Bronchial epithelial cell (primary cell): ENCODE data around the gene TEX22. TPM values are rescaled to one million over a fixed set of nuclear protein-coding genes. Genes with fewer than 3 reads are reported as not detected.

ENCODE experiments used
- DNase-seq: peaks from one replicate; pipeline ENCODE4 v3.0.0-alpha.2; 2010; ENCODE audit warnings: low read depth
- FAIRE-seq: peaks from 2 replicates; lab custom pipeline; 2011; peaks lifted over from hg19 to GRCh38; lab: Jason Lieb, UNC
- H3K27me3 ChIP-seq: 2 replicates; pipeline ENCODE4 v1.5.1; 2011; ENCODE audit warnings: low read length; ENCODE audit not compliant: control insufficient read depth, insufficient read depth
- H3K36me3 ChIP-seq: 2 replicates; pipeline ENCODE4 v1.5.1; 2011; ENCODE audit warnings: low read length; ENCODE audit not compliant: control insufficient read depth, insufficient read depth
- H3K4me3 ChIP-seq: 2 replicates; pipeline ENCODE4 v1.5.1; 2011; ENCODE audit warnings: mild to moderate bottlenecking, low read depth, low read length, control low read depth
- total RNA-seq: library from RNA; depleted of rRNA; stranded (reverse); fragments of >200 nt; gene quantifications from 2 replicates; pipeline ENCODE4 v1.2.1, GENCODE V29; 2014
- TF ChIP-seq, protein P1 (sequence below): IDR thresholded peaks from 2 replicates; pipeline ENCODE4 v1.5.1; 2011; ENCODE audit warnings: mild to moderate bottlenecking, moderate library complexity, low read length, control low read depth, inconsistent platforms; ENCODE audit not compliant: insufficient read depth, severe bottlenecking

Gene TEX22
- total RNA-seq, 1 donor from 2014 or later, result 1.8 TPM

DNA sequence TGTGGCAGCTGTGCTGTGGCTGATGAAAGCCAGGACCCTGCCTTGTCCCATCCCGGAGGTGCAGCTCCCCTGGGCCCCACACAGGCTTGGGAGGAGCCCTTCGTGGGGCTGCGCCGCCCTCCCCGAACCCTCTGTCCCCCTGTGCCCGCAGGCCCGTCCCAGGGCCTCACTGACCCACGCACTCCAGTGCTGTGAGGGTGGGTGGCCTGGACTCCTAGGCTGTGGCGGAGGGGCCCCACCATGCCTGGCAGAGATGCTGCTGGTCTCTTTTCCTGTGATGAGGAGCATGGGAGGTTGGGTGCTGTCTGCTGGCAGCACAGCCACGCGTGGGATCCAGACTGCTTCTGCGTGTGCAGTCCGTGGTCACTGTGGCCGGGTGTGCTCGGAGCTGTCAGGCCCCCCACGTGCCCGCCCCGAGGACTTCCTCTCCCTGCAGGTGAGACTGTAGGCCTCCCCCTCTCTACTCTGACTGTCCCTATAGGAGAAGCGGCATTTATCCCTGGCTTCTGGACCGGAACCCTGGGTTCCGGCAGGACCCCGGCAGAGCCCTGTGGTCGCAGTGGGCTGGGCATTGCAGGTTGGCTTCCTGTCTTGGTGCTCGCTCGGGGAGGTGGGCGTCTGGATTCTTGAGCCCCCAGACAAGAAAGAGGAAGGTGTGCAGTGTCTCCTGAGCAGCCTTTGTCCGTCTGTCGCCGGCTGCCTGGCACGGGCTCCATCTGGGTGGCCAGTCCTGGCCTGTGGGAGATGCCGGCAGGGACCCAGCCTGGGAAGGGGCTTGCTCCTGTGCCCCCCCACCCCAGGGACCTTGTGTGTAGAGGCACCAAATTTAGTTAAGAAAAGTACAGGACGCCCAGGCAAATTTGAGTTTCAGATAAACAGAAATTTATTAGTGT lies 23.6 kb downstream of the TEX22 start:
- no peaks in the 10 kb centered on the region for H3K27me3 ChIP-seq
- peaks cover 4% of the 10 kb centered on the region for H3K36me3 ChIP-seq
- TF ChIP-seq, protein P1, sequence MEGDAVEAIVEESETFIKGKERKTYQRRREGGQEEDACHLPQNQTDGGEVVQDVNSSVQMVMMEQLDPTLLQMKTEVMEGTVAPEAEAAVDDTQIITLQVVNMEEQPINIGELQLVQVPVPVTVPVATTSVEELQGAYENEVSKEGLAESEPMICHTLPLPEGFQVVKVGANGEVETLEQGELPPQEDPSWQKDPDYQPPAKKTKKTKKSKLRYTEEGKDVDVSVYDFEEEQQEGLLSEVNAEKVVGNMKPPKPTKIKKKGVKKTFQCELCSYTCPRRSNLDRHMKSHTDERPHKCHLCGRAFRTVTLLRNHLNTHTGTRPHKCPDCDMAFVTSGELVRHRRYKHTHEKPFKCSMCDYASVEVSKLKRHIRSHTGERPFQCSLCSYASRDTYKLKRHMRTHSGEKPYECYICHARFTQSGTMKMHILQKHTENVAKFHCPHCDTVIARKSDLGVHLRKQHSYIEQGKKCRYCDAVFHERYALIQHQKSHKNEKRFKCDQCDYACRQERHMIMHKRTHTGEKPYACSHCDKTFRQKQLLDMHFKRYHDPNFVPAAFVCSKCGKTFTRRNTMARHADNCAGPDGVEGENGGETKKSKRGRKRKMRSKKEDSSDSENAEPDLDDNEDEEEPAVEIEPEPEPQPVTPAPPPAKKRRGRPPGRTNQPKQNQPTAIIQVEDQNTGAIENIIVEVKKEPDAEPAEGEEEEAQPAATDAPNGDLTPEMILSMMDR, result no peak
- FAIRE-seq, result no peak
- no peak overlapping the region for H3K4me3 ChIP-seq
- DNase-seq, result no peak

DNA sequence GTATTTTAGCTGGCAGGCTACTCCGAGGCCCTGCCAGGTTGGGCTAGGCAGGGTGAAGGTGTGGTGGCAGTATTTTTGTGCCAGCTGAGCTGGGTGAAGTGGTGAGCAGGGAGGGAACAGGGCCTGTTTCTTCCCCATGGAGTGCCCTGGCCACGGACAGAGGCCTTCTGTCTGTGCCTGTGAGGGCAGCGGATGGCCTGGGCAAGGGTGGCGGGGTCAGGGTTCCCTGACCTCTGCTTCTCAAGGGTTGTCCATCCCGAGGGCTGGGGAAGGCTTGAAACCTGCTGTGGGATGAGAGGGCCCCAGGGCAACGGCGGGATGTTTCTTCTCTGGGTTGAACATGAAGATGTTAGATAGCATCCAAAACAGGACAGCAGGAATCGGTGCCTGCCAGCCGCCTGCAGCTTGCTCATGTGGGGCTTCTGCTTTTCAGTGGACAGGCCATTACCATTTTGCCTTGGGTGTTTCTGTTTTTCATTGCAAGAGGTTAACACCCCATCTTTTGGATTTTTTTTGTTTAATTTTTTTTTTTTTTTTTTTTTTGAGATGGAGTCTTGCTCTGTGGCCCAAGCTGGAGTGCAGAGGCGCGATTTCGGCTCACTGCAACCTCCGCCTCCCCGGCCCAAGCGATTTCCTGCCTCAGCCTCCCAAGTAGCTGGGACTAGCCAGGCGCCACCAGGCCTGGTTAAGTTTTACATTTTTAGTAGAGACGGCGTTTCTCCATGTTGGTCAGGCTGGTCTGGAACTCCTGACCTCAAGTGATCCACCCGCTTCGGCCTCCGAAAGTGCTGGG lies 24.6 kb downstream of the TEX22 start:
- Histone ChIP-seq H3K36me3 (peaks cover 6% of the 10 kb centered on the region), H3K4me3 (no peak overlapping the region), H3K27me3 (no peaks in the 10 kb centered on the region)
- TF ChIP-seq, protein P1, result no peak
- DNase-seq (no peak), FAIRE-seq (no peak)

DNA sequence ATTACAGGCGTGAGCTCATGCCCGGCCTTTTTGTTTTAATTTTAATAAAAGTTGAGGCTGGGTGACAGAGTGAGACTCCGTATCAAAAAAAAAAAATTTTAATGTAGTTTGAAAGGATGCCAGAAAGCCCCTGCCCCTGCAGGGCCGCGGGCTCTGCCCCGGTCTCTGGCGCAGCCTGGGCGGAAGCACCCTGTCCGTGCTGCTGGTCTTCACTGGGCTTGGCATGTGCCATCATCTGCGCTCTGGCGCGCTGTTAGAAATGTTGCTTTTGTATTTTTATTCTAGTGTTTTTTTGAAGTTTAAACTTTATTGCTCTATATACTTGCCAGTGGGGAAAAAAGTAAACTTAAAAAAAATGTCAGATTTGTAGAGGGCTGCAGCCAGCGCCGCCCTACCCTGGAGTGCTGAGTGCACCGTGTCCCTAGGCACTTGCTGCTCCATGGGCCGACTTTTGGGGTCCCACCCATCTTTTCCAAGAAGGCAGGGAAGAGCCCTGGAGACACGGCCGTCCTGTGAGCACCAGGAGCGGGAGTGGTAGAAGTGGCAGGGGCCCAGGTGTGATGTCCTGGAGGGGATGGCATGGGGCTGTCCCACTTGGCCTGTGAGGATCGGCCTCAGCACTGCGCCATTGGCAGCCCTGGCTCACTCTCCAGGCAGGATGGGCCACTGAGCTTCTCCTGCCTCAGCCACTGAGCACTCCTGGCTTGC lies 25.3 kb downstream of the TEX22 start:
- DNase-seq, result no peak
- no peaks in the 10 kb centered on the region for H3K27me3 ChIP-seq
- peaks cover 8% of the 10 kb centered on the region for H3K36me3 ChIP-seq
- no peak overlapping the region for H3K4me3 ChIP-seq
- TF ChIP-seq, protein P1, result no peak
- FAIRE-seq, result no peak

DNA sequence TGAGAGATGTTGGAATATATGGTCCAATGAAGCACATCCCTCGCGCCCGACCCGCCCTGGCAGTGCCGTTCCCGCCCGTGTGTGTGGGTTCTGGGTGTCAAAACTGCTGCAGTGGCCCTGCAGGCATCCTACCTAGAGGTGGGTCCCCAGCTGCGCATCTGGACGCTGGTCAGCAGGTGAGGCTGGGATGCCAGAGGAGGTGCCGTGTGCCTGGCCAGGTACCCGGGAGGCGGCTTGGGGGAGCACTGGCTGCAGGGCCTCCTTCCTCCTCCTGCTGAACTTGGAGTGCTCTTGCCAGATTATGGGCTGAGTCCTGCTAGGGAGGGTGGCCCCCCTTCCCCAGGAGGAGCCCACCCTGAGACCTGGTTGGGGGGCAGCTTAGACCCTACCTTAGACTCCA lies 26.5 kb downstream of the TEX22 start:
- H3K36me3 ChIP-seq, result peaks cover 8% of the 10 kb centered on the region
- no peaks in the 10 kb centered on the region for H3K27me3 ChIP-seq
- TF ChIP-seq, protein P1, result no peak
- DNase-seq (no peak), FAIRE-seq (no peak)
- no peak overlapping the region for H3K4me3 ChIP-seq

DNA sequence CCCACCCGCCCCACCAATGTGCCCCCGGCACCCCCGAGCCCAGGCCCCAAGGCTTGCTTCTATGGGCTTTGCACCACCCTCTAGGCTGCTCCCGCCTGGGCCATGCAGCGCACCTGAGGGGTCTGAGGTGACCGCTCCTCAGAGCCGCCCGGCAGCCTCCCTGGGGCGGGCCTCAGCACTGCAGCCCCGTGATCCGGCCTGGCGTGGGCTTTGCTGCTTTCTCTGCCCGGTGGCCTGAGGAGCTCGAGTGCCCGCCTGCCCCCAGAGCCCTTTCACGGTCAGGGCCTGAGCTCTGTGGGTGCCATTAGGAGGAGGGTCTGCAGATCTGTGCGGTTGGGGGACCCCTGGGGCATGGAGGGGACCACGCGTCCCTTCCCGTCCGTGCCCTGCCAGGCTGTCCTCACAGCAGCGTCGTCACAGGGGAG lies 27.5 kb downstream of the TEX22 start:
- no peaks in the 10 kb centered on the region for H3K27me3 ChIP-seq
- TF ChIP-seq, protein P1, result no peak
- DNase-seq, result no peak
- FAIRE-seq, result no peak
- H3K36me3 ChIP-seq, result peaks cover 8% of the 10 kb centered on the region
- H3K4me3 ChIP-seq, result no peak overlapping the region
